AG09309 (cell line): ENCODE data around the gene POLR1G.
A peak's percentile ranks its signal among the peaks of the same experiment; 100 is the strongest.

Experiments used
- DNase-seq: peaks from one replicate; pipeline ENCODE4 v3.0.0-alpha.2; 2010; ENCODE audit warnings: low read depth
- H3K4me3 ChIP-seq: 2 replicates; pipeline ENCODE4 v1.5.1; 2011; ENCODE audit warnings: mild to moderate bottlenecking, low read depth, low read length, moderate library complexity; ENCODE audit not compliant: control insufficient read depth
- TF ChIP-seq, protein P1 (sequence below): IDR thresholded peaks from 2 replicates; pipeline ENCODE4 v1.5.1; 2011; ENCODE audit warnings: mild to moderate bottlenecking, low read depth, low read length, inconsistent platforms; ENCODE audit not compliant: insufficient read depth, control insufficient read depth; ENCODE audit errors: missing control alignments

POLR1G gene

GRCh38 chr19:45363861-45364459 lies 42.5 kb upstream of the POLR1G start:
- no peak for DNase-seq
- H3K4me3 ChIP-seq: no peak overlapping the region
- TF ChIP-seq, protein P1, sequence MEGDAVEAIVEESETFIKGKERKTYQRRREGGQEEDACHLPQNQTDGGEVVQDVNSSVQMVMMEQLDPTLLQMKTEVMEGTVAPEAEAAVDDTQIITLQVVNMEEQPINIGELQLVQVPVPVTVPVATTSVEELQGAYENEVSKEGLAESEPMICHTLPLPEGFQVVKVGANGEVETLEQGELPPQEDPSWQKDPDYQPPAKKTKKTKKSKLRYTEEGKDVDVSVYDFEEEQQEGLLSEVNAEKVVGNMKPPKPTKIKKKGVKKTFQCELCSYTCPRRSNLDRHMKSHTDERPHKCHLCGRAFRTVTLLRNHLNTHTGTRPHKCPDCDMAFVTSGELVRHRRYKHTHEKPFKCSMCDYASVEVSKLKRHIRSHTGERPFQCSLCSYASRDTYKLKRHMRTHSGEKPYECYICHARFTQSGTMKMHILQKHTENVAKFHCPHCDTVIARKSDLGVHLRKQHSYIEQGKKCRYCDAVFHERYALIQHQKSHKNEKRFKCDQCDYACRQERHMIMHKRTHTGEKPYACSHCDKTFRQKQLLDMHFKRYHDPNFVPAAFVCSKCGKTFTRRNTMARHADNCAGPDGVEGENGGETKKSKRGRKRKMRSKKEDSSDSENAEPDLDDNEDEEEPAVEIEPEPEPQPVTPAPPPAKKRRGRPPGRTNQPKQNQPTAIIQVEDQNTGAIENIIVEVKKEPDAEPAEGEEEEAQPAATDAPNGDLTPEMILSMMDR: no peak

GRCh38 chr19:45364696-45365095 lies 41.7 kb upstream of the POLR1G start:
- no peak for DNase-seq
- TF ChIP-seq, protein P1: no peak
- H3K4me3 ChIP-seq: no peak overlapping the region

- TF ChIP-seq, protein P1: no peak
Observed at GRCh38 chr19:45368127-45368526, 38.3 kb upstream of the POLR1G start.

DNA sequence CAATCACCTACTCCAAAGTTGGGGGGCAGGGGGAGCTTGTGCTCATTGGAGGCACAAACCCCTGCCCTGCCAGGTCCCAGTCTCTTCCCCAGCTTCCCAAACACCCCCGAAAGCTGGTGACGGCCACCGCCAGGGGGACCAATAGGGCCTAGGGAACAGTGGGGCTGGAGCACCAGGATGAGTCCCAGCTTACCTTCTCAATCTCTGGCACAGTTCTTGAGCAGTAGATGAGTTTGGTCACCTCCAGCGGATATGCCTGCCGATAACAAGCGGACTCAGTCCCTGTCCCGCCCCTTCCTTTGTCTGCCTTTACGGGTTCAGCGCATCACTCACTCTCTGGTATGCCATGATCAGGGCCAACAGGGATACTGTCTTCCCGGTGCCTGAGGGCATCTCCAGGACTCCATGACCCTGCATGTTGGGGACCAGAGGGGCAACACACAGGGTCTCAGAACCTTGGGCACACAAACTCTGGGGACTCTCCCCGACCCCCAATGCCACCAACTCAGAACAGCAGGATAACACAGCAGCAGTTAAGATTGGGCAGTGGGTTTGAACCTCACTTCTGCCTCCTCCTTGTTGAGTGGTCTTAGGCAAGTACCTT lies 37.6 kb upstream of the POLR1G start:
- no peak overlapping the region for H3K4me3 ChIP-seq
- DNase-seq: no peak
- TF ChIP-seq, protein P1: no peak

More at GRCh38 chr19:45368127-45368526, 38.3 kb upstream of the POLR1G start:
- no peak for DNase-seq
- no peak overlapping the region for H3K4me3 ChIP-seq

GRCh38 chr19:45370410-45371204 lies 35.8 kb upstream of the POLR1G start, which contains the start of gene ERCC2:
Gene ERCC2 (minus strand): TSS chr19:45370573. CDS start chr19:45370540, 33 bp downstream.
- peak; percentile 94 for DNase-seq
- peak within 1 kb of the TSS; percentile 67 for H3K4me3 ChIP-seq
- TF ChIP-seq, protein P1: no peak

DNA sequence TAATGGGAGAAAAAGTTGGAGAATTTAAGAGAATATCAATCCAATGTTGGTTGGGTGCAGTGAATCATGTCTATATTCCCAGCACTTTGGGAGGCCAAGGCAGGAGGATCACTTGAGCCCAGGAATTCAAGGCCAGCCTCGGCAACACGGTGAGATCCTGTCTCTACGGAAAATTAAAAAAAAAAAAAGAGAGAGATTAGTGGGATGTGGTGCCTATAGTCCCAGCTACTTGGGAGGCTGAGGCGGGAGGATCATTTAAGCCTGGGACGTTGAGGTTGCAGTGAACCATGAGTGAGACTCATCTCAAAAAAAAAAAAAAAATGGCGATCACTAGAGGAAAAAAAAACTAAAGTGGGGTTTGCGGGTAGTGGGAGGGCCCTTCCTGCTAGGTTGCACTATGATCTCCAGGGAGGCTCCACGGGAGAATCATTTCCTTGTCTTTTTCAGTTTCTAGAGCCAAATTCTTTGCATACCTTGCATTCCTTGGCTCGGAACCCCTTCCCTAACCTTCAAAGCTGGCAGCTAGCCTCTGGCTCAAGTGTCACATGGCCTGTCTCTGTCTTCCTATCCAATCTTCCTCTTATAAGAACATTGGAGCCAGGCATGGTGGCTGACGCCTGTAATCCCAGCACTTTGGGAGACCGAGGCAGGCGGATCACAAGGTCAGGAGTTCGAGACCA lies 30.3 kb upstream of the POLR1G start:
- TF ChIP-seq, protein P1: no peak
- no peak overlapping the region for H3K4me3 ChIP-seq
- DNase-seq: peak; percentile 91
